NCI-H128 (cell line): ENCODE measurements around the gene ATP2B2.

ENCODE experiments used
- DNase-seq: peaks from one replicate; lab custom pipeline; 2025; ENCODE audit not compliant: unreplicated experiment; lab: John Stamatoyannopoulos, UW

Gene ATP2B2

GRCh38 chr3:10405816-10406215 lies 99.6 kb downstream of the ATP2B2 start:
- no peak for DNase-seq

- no peak for DNase-seq
Measured at GRCh38 chr3:10404876-10405275, 100.5 kb downstream of the ATP2B2 start.

GRCh38 chr3:10404377-10404776 lies 101.0 kb downstream of the ATP2B2 start:
- no peak for DNase-seq

GRCh38 chr3:10401990-10402761 lies 103.2 kb downstream of the ATP2B2 start:
- no peak for DNase-seq

GRCh38 chr3:10400749-10401495 lies 104.5 kb downstream of the ATP2B2 start:
- DNase-seq, result no peak

- no peak for DNase-seq
Measured at GRCh38 chr3:10400050-10400748, 105.2 kb downstream of the ATP2B2 start.

- DNase-seq, result no peak
Measured at GRCh38 chr3:10399634-10400033, 105.8 kb downstream of the ATP2B2 start.

GRCh38 chr3:10398341-10398740 lies 107.0 kb downstream of the ATP2B2 start:
- no peak for DNase-seq

- no peak for DNase-seq
Measured at GRCh38 chr3:10397879-10398278, 107.5 kb downstream of the ATP2B2 start.

GRCh38 chr3:10396931-10397330 lies 108.5 kb downstream of the ATP2B2 start:
- DNase-seq, result no peak

GRCh38 chr3:10396083-10396482 lies 109.3 kb downstream of the ATP2B2 start:
- no peak for DNase-seq

GRCh38 chr3:10395671-10396070 lies 109.7 kb downstream of the ATP2B2 start:
- DNase-seq, result no peak

GRCh38 chr3:10395196-10395595 lies 110.2 kb downstream of the ATP2B2 start:
- no peak for DNase-seq

- DNase-seq, result no peak
Measured at GRCh38 chr3:10394491-10395025, 110.8 kb downstream of the ATP2B2 start.

- DNase-seq, result no peak
Measured at GRCh38 chr3:10393514-10393913, 111.9 kb downstream of the ATP2B2 start.

GRCh38 chr3:10392906-10393461 lies 112.4 kb downstream of the ATP2B2 start:
- no peak for DNase-seq

- DNase-seq, result no peak
Measured at GRCh38 chr3:10392244-10392643, 113.1 kb downstream of the ATP2B2 start.

- DNase-seq, result no peak
Measured at GRCh38 chr3:10391391-10391790, 114.0 kb downstream of the ATP2B2 start.

GRCh38 chr3:10390641-10391373 lies 114.6 kb downstream of the ATP2B2 start:
- DNase-seq, result no peak

- DNase-seq, result no peak
Measured at GRCh38 chr3:10389995-10390394, 115.4 kb downstream of the ATP2B2 start.

GRCh38 chr3:10389339-10389738 lies 116.0 kb downstream of the ATP2B2 start:
- DNase-seq, result no peak
